ENCODE measurements around the gene AQP12B.
"Not testable (repeated sequence)": the region's sequence is repeated elsewhere in the genome, so short reads cannot be mapped to it uniquely, and the experiment has no call there.

AQP12B gene

DNA sequence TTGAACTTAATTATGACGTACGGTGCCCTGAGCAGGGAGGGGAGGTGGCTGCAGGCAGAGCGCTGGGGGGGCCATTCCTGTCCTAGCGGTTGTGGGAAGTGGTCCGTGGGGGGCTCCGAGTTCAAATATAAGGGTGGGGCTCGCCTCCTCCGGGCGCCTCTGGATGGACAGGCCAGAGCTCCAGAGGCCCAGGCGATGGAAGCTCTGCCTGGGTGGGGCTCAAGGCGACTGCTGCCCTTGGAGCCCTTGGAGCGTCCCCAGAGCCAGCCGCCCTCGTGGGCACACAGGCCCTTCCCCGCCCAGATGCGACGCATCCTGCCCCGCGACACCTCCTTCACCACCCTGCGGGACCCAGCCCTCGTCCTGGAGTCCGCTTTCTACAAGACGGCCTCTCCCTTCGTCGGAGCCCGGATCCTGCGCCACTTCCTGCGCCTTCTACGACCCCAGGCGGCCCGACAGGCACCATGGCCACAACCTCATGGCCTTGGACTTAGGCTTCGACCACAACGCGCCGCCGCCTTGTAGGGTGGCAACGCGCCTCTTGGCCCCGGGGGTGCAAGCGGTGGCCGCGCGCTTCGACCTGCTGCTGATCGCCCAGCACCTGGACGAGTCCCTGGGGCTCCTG lies 10.5 kb downstream of the AQP12B start:
- H3K4me1 Mint-ChIP-seq, result no peaks in the 10 kb centered on the region
- H3K4me3 Mint-ChIP-seq, result no peak overlapping the region
- no peaks in the 10 kb centered on the region for H3K36me3 Mint-ChIP-seq (ENCODE audit: low read depth)
- H3K9me3 Mint-ChIP-seq, result no peaks in the 10 kb centered on the region
- H3K27ac Mint-ChIP-seq, result no peak overlapping the region
- H3K27me3 Mint-ChIP-seq (ENCODE audit: low read depth), result peaks cover 32% of the 10 kb centered on the region
- TF ChIP-seq, protein P1, sequence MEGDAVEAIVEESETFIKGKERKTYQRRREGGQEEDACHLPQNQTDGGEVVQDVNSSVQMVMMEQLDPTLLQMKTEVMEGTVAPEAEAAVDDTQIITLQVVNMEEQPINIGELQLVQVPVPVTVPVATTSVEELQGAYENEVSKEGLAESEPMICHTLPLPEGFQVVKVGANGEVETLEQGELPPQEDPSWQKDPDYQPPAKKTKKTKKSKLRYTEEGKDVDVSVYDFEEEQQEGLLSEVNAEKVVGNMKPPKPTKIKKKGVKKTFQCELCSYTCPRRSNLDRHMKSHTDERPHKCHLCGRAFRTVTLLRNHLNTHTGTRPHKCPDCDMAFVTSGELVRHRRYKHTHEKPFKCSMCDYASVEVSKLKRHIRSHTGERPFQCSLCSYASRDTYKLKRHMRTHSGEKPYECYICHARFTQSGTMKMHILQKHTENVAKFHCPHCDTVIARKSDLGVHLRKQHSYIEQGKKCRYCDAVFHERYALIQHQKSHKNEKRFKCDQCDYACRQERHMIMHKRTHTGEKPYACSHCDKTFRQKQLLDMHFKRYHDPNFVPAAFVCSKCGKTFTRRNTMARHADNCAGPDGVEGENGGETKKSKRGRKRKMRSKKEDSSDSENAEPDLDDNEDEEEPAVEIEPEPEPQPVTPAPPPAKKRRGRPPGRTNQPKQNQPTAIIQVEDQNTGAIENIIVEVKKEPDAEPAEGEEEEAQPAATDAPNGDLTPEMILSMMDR (IDR thresholded peaks at IDR 0.05; ENCODE audit: unreplicated experiment in 3 of 3), result no peak

DNA sequence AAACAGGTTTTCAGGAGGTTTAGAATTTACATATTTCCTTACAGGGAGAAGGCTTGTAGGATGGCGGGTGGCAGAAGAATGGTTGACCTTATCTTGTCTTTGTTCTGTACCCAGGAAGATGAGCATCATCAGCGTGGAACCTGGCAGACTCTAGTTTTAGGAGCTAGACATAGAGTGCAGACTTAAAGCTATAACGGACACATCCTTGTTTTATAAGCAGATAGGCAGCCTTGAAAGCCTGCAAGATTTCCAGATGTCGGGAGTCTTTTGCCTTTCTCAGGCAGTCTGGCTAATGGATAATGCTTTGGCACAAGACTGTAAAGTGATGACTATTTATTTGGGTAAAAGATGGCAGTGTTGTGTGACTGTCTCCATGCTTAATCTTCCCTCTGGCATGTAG lies 11.7 kb downstream of the AQP12B start:
- H3K9me3 Mint-ChIP-seq, result peaks cover 4% of the 10 kb centered on the region
- no peaks in the 10 kb centered on the region for H3K36me3 Mint-ChIP-seq (ENCODE audit: low read depth)
- no peak overlapping the region for H3K27ac Mint-ChIP-seq
- H3K4me1 Mint-ChIP-seq, result no peaks in the 10 kb centered on the region
- H3K4me3 Mint-ChIP-seq, result no peak overlapping the region
- TF ChIP-seq, protein P1 (IDR thresholded peaks at IDR 0.05; ENCODE audit: unreplicated experiment in 3 of 3), result no peak
- peaks cover 45% of the 10 kb centered on the region for H3K27me3 Mint-ChIP-seq (ENCODE audit: low read depth)

DNA sequence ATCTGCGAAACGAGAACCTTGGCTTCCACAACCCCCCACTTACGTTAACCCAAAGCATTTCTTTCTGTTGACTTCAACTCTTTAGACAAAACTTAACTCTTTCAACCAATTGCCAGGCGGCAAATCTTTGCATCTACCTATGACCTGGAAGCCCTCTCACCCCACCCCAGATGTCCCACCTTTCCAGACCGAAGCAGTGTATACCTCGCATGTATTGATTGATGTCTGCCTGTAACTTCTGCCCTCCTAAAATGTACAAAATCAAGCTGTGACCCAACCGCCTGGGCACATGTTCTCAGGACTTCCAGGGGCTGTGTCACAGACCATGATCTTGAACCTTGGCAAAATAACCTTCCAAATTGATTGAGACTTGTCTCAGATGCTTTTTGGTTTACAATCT lies 12.3 kb downstream of the AQP12B start:
- Mint-ChIP-seq H3K27me3 (ENCODE audit: low read depth) (peaks cover 47% of the 10 kb centered on the region), H3K4me1 (no peaks in the 10 kb centered on the region), H3K9me3 (peaks cover 6% of the 10 kb centered on the region), H3K27ac (no peak overlapping the region), H3K36me3 (ENCODE audit: low read depth) (no peaks in the 10 kb centered on the region), H3K4me3 (no peak overlapping the region)
- TF ChIP-seq, protein P1 (IDR thresholded peaks at IDR 0.05; ENCODE audit: unreplicated experiment in 3 of 3), result no peak

DNA sequence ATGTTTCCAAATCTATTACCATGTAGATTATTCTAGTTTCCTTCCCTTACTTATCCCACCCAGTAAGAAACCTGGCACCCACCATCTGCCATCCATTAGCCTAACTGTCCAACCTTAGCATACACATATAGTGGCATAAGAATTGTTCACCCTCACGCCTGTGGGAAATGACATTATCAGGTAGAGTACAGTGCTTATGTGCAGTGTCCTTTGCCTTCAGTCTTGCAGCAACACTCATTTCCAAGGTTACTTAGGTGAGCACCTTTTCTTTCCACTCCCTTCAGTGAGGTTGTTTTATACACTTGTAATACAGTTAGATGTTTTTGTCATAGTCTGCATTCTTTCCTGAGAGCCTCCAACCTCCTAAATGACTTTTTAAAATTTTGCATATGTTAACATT lies 18.1 kb downstream of the AQP12B start:
- no peaks in the 10 kb centered on the region for H3K4me1 Mint-ChIP-seq
- H3K9me3 Mint-ChIP-seq, result peaks cover 20% of the 10 kb centered on the region
- no peak overlapping the region for H3K27ac Mint-ChIP-seq
- H3K4me3 Mint-ChIP-seq, result no peak overlapping the region
- peaks cover 64% of the 10 kb centered on the region for H3K27me3 Mint-ChIP-seq (ENCODE audit: low read depth)
- TF ChIP-seq, protein P1 (IDR thresholded peaks at IDR 0.05; ENCODE audit: unreplicated experiment in 3 of 3), result no peak
- H3K36me3 Mint-ChIP-seq (ENCODE audit: low read depth), result no peaks in the 10 kb centered on the region

DNA sequence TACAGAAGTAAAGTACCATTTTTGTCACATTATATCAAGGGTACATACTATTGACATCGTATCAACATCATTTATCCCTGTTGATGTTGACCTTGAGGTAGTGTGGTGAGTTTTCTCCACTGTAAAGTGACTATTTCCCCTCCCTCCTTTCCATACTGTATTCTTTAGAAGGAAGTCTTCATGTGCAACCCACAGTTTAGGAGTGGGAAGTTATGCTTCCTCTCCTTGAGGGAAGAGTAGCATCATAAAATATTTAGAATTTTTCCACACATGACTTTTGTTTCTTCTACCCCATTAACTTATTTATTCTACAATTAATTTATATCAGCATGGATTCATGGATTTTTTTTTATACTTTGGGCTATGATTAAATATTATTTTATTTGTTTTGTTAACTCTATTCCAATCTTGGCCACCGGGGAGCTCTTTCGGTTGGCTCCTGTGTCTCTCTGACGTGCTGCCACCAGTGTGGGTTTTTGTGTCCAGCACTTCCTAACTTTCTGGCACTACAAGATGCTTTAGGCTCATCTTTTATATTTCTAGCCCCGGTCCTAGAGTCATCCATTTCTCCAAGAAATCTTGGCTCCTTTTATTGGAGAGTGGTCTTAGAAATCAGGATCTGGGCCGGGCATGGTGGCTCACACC lies 19.0 kb downstream of the AQP12B start:
- H3K4me1 Mint-ChIP-seq, result no peaks in the 10 kb centered on the region
- H3K9me3 Mint-ChIP-seq, result peaks cover 21% of the 10 kb centered on the region
- no peaks in the 10 kb centered on the region for H3K36me3 Mint-ChIP-seq (ENCODE audit: low read depth)
- TF ChIP-seq, protein P1 (IDR thresholded peaks at IDR 0.05; ENCODE audit: unreplicated experiment in 3 of 3), result no peak
- H3K4me3 Mint-ChIP-seq, result no peak overlapping the region
- no peak overlapping the region for H3K27ac Mint-ChIP-seq
- H3K27me3 Mint-ChIP-seq (ENCODE audit: low read depth), result peaks cover 68% of the 10 kb centered on the region

DNA sequence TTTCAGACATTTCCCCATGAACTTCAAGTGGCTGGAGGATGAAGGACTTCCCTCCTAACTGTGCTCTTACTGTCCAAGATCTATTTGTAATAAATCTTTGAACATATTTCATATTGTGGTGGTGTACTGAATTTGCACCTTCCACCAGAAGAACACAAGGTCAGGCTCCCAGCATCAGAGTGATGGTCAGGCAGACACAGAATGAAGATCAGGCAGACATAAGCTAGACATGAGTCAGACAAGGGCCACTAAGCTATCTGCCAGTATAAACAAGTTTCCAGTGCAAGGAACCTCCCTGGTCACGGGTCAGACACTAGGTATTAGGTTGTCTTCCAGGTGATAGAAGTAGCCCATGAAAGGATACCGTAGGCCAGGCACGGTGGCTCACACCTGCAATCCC lies 20.0 kb downstream of the AQP12B start:
- H3K9me3 Mint-ChIP-seq, result peaks cover 21% of the 10 kb centered on the region
- no peak overlapping the region for H3K4me3 Mint-ChIP-seq
- H3K36me3 Mint-ChIP-seq (ENCODE audit: low read depth), result no peaks in the 10 kb centered on the region
- TF ChIP-seq, protein P1 (IDR thresholded peaks at IDR 0.05; ENCODE audit: unreplicated experiment in 3 of 3), result no peak
- H3K27ac Mint-ChIP-seq, result no peak overlapping the region
- no peaks in the 10 kb centered on the region for H3K4me1 Mint-ChIP-seq
- H3K27me3 Mint-ChIP-seq (ENCODE audit: low read depth), result peaks cover 67% of the 10 kb centered on the region

DNA sequence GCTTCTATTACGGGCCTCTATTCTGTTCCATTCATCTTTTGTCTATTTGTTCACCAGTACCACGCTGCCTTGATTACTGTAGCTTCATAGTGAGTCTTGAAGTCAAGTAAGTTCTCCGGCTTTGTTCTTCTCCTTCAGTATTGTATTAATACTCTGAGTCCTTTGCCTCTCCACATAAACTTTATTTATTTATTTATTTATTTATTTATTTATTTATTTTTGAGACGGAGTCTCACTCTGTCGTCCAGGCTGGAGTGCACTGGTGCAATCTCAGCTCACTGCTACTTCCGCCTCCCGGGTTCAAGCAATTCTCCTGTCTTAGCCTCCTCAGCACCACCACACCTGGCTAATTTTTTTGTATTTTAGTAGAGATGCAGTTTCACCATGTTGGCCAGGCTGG lies 22.8 kb downstream of the AQP12B start:
- not testable (repeated sequence) for H3K27ac Mint-ChIP-seq; H3K36me3 Mint-ChIP-seq (ENCODE audit: low read depth); H3K4me3 Mint-ChIP-seq; H3K4me1 Mint-ChIP-seq
- H3K27me3 Mint-ChIP-seq (ENCODE audit: low read depth), result peaks cover 70% of the 10 kb centered on the region
- H3K9me3 Mint-ChIP-seq, result peaks cover 17% of the 10 kb centered on the region
